ENCODE data around the gene ZBTB16. TPM values are rescaled to one million over a fixed set of nuclear protein-coding genes. Genes with fewer than 3 reads are reported as not detected.
A peak's percentile ranks its signal among the peaks of the same experiment; 100 is the strongest.

Gene ZBTB16
- total and polyA plus RNA-seq, 9 donors, result 12.7 to 160 (median 68.7) TPM

DNA sequence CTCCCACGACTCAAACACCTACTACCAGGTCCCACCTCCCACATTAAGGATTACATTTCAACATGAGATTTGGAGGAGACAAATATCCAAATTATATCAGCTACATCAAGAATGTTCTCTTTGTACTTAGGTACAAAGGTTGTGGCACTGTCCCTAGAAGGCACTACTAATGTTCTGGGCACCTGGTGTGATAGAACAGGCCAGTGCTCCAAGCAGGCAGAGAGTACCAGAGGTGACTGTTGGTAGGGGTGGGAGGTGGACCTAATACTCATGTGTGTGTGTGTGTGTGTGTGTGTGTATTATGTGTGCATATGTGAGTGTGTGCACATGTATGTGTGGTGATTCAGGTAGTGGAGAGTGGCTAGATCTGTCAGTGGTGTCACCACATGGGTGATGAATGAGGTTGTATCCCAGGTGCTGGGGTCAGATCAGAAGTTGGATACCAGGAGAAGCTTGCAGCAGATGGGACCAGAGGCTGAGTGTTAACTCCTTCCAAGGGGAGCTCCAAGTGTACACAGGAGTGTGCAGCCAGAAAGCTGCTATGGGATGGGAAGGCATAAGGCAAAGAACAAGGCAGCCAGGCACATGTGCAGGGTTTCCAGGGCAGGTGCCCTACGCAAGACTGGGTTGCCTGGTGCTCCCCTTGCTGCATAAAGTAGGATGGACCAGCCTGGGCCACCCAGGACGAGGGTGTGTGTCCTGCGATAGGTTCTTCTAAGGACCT lies 219.0 kb downstream of the ZBTB16 start:
- Histone ChIP-seq H3K9me3 (no peaks in the 10 kb centered on the region), H3K27me3 (no peaks in the 10 kb centered on the region), H3K36me3 (no peaks in the 10 kb centered on the region), H3K4me1 (ENCODE audit: insufficient read depth) (peaks cover 3% of the 10 kb centered on the region), H3K4me3 (no peak overlapping the region), H3K27ac (no peak overlapping the region)
- DNase-seq, result no peak
- 79 to 92% (median 89%) methylated on average over 4 of the region's 4 CpGs for WGBS, 3 donors
- intact Hi-C loops (cut with DNase I), result no loop called here
- TF ChIP-seq, protein P1, sequence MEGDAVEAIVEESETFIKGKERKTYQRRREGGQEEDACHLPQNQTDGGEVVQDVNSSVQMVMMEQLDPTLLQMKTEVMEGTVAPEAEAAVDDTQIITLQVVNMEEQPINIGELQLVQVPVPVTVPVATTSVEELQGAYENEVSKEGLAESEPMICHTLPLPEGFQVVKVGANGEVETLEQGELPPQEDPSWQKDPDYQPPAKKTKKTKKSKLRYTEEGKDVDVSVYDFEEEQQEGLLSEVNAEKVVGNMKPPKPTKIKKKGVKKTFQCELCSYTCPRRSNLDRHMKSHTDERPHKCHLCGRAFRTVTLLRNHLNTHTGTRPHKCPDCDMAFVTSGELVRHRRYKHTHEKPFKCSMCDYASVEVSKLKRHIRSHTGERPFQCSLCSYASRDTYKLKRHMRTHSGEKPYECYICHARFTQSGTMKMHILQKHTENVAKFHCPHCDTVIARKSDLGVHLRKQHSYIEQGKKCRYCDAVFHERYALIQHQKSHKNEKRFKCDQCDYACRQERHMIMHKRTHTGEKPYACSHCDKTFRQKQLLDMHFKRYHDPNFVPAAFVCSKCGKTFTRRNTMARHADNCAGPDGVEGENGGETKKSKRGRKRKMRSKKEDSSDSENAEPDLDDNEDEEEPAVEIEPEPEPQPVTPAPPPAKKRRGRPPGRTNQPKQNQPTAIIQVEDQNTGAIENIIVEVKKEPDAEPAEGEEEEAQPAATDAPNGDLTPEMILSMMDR (IDR thresholded peaks at IDR 0.05), result no peak
- no peak for TF ChIP-seq EP300 (IDR thresholded peaks at IDR 0.05)
- no peak for TF ChIP-seq POLR2A (IDR thresholded peaks at IDR 0.05)

DNA sequence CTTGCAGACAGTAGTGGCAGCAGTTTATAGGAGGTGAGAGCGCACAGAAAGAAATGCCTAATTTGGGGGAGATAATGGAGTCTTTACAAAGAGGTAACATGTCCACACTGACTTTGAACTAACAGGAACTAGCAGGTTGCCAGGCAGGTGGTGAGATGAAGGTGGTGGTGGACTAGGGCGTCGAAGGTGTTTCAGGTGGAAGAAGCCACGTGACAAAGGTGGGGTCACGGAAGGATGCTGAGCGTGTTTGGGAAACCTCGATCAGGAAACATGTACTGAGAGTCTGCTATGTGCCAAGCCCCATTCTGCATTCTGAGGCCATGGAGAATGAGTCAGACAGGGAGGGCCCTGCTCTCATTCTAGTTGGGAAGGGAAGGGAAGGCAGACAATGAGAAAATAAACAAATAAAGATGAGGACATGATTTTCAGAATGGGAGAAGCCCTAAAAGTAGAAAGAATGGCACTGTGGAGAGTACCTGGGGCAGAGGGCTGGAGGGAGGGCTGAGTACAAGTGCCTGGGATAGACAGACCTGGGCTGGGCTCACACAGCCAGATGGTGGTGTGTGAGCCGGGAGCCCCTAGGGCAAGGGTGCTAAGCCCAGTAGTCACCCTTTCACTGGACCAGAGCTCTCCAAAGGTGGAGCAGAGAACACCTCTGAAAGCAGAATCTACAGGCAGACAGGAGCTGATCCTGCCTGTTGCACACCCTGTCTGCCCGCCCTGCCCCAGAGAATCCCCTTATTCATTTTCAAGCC lies 220.5 kb downstream of the ZBTB16 start:
- H3K4me1 ChIP-seq (ENCODE audit: insufficient read depth), result peaks cover 3% of the 10 kb centered on the region
- no peak for DNase-seq
- no peaks in the 10 kb centered on the region for H3K9me3 ChIP-seq
- intact Hi-C loops (cut with DNase I), result no loop called here
- TF ChIP-seq EP300 (IDR thresholded peaks at IDR 0.05) (no peak), POLR2A (IDR thresholded peaks at IDR 0.05) (no peak)
- TF ChIP-seq, protein P1 (IDR thresholded peaks at IDR 0.05), result no peak
- H3K27me3 ChIP-seq, result no peaks in the 10 kb centered on the region
- no peaks in the 10 kb centered on the region for H3K36me3 ChIP-seq
- 81 to 89% (median 88%) methylated on average over 9 of the region's 9 CpGs for WGBS, 3 donors
- no peak overlapping the region for H3K4me3 ChIP-seq
- no peak overlapping the region for H3K27ac ChIP-seq

DNA sequence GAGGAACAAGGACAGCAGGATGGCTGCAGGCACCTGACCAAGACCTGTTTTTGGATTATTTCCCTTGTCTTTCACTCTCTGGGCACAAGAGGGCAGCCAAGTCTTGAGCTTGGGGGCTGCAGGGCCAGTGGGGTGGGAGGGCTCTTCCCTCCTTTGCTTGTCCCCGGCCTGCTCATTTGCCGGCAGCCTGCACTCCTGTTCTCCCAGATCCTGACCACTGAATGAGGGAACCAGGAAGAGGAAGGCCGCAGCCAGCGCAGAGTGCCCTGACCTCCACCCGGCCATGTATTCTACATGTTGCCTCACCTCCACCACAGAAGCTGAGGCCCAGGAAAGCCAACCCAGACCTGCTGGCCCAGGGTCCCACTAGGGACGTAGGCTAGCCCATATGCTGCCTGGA lies 221.2 kb downstream of the ZBTB16 start:
- no peak overlapping the region for H3K27ac ChIP-seq
- no peaks in the 10 kb centered on the region for H3K36me3 ChIP-seq
- no peak overlapping the region for H3K4me3 ChIP-seq
- no peaks in the 10 kb centered on the region for H3K9me3 ChIP-seq
- no peaks in the 10 kb centered on the region for H3K27me3 ChIP-seq
- WGBS, 3 donors, result 48 to 78% (median 52%) methylated on average over 6 of the region's 6 CpGs
- H3K4me1 ChIP-seq (ENCODE audit: insufficient read depth), result peaks cover 3% of the 10 kb centered on the region
- TF ChIP-seq EP300 (IDR thresholded peaks at IDR 0.05) (no peak), POLR2A (IDR thresholded peaks at IDR 0.05) (no peak)
- TF ChIP-seq, protein P1 (IDR thresholded peaks at IDR 0.05), result peak in 1 of 3 donors; percentile 44
- intact Hi-C loops (cut with DNase I), result no loop called here
- peak; percentile 22 to 66 (median 45) for DNase-seq

DNA sequence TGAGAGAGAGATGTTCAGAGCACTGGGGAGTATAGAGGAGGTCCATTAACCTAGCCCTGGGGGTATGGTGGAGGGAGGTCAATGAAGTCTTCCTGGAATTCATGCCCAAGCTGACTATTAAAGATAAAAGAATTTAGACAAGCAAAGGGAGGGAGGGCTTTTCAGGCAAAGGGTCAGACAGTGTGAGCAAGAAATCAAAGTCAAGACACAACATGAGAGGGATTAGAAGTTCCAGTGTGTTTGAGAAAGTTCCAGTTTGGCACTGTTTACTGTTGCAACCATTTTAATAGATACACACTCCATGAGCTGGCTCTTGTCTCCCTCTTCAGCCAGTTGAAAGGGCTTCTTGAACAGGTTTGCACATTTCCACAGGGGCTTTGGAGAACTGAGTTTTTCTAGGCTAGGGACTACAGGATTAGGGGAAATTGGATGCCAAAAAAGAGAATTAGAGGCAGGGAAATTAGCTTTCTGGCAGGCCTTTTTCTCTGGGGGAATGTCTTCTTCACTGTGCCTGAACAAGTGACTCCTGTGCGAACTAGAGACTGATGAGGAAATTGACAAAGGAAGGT lies 222.0 kb downstream of the ZBTB16 start:
- Histone ChIP-seq H3K4me3 (no peak overlapping the region), H3K4me1 (ENCODE audit: insufficient read depth) (peaks cover 3% of the 10 kb centered on the region), H3K27ac (no peak overlapping the region), H3K27me3 (no peaks in the 10 kb centered on the region), H3K9me3 (no peaks in the 10 kb centered on the region), H3K36me3 (no peaks in the 10 kb centered on the region)
- intact Hi-C loops (cut with DNase I), result no loop called here
- DNase-seq, result no peak
- TF ChIP-seq EP300 (IDR thresholded peaks at IDR 0.05) (no peak), POLR2A (IDR thresholded peaks at IDR 0.05) (no peak)
- TF ChIP-seq, protein P1 (IDR thresholded peaks at IDR 0.05), result no peak
- WGBS, 3 donors, result 83 to 98% (median 89%) methylated on average over 1 of the region's 1 CpG

Measured in ovary (tissue), 9 donors.